ENCODE results near the gene RAD51B.

GRCh38 chr14:68146818-68147217, 327.2 kb downstream of the RAD51B start:
- TF ChIP-seq GLIS2 (tag by site-specific recombination; IDR thresholded peaks at IDR 0.05), result no peak
- TF ChIP-seq GLI2 (tag by site-specific recombination; IDR thresholded peaks at IDR 0.05; ENCODE audit: borderline replicate concordance, low read depth), result no peak
- TF ChIP-seq, protein P1, sequence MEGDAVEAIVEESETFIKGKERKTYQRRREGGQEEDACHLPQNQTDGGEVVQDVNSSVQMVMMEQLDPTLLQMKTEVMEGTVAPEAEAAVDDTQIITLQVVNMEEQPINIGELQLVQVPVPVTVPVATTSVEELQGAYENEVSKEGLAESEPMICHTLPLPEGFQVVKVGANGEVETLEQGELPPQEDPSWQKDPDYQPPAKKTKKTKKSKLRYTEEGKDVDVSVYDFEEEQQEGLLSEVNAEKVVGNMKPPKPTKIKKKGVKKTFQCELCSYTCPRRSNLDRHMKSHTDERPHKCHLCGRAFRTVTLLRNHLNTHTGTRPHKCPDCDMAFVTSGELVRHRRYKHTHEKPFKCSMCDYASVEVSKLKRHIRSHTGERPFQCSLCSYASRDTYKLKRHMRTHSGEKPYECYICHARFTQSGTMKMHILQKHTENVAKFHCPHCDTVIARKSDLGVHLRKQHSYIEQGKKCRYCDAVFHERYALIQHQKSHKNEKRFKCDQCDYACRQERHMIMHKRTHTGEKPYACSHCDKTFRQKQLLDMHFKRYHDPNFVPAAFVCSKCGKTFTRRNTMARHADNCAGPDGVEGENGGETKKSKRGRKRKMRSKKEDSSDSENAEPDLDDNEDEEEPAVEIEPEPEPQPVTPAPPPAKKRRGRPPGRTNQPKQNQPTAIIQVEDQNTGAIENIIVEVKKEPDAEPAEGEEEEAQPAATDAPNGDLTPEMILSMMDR (tag by site-specific recombination; IDR thresholded peaks at IDR 0.05), result no peak
- no peak for TF ChIP-seq ZSCAN5A (tag by site-specific recombination; IDR thresholded peaks at IDR 0.05)
- no peak for TF ChIP-seq ZNF19 (tag by site-specific recombination; IDR thresholded peaks at IDR 0.05; ENCODE audit: low read depth)
- TF ChIP-seq MYNN (tag by site-specific recombination; IDR thresholded peaks at IDR 0.05; ENCODE audit: borderline replicate concordance), result no peak
- TF ChIP-seq REST (tag by site-specific recombination; IDR thresholded peaks at IDR 0.05), result no peak

All from HEK293 (cell line).